SJCRH30 (cell line): ENCODE results near the gene OR8S1. TPM values are rescaled to one million over a fixed set of nuclear protein-coding genes. Genes with fewer than 3 reads are reported as not detected.
"Not testable (repeated sequence)": the region's sequence is repeated elsewhere in the genome, so short reads cannot be mapped to it uniquely, and the experiment has no call there.

Experiments used
- DNase-seq, 2 experiments: peaks; one replicate each; pipeline ENCODE4 v3.0.0-alpha.2; 2015 to 2020
- H3K27ac ChIP-seq: fragments of 250-450 bp; sonication (Bioruptor Pico); 2 replicates; pipeline ENCODE4 v1.5.1; 2020; ENCODE audit warnings: mild to moderate bottlenecking, moderate library complexity
- H3K27me3 ChIP-seq: fragments of 250-450 bp; sonication (Bioruptor Pico); 2 replicates; pipeline ENCODE4 v1.5.1; 2020; ENCODE audit warnings: mild to moderate bottlenecking, moderate library complexity
- H3K36me3 ChIP-seq: fragments of 250-450 bp; sonication (Bioruptor Pico); 2 replicates; pipeline ENCODE4 v1.5.1; 2020; ENCODE audit warnings: mild to moderate bottlenecking, moderate library complexity
- H3K4me1 ChIP-seq: fragments of 250-450 bp; sonication (Bioruptor Pico); 2 replicates; pipeline ENCODE4 v1.5.1; 2020; ENCODE audit warnings: mild to moderate bottlenecking, moderate library complexity
- H3K4me3 ChIP-seq: fragments of 250-450 bp; sonication (Bioruptor Pico); 2 replicates; pipeline ENCODE4 v1.5.1; 2020; ENCODE audit warnings: mild to moderate bottlenecking, moderate library complexity
- H3K9me3 ChIP-seq: fragments of 250-450 bp; sonication (Bioruptor Pico); replicated peaks from 2 replicates; pipeline ENCODE4 v1.5.1; 2020; ENCODE audit warnings: mild to moderate bottlenecking, moderate library complexity
- total RNA-seq: library from RNA; depleted of rRNA; stranded (reverse); fragments of >200 nt; shearing (Covaris generic); gene quantifications from 2 replicates; pipeline ENCODE4 v1.2.3, GENCODE V29; 2014

The OR8S1 gene
- total RNA-seq, 1 experiment from 2014 or later: not detected

- peaks cover 4% of the 10 kb centered on the region; the same call in 1 of the 2 replicates for H3K9me3 ChIP-seq
- no peak overlapping the region for H3K4me3 ChIP-seq
- DNase-seq: no peak
- no peaks in the 10 kb centered on the region for H3K4me1 ChIP-seq
- H3K27ac ChIP-seq: no peak overlapping the region
- H3K36me3 ChIP-seq: no peaks in the 10 kb centered on the region
- peaks cover 9% of the 10 kb centered on the region for H3K27me3 ChIP-seq
These were observed 7.2 kb downstream of the OR8S1 start for GRCh38 chr12:48532601-48533000.

DNA sequence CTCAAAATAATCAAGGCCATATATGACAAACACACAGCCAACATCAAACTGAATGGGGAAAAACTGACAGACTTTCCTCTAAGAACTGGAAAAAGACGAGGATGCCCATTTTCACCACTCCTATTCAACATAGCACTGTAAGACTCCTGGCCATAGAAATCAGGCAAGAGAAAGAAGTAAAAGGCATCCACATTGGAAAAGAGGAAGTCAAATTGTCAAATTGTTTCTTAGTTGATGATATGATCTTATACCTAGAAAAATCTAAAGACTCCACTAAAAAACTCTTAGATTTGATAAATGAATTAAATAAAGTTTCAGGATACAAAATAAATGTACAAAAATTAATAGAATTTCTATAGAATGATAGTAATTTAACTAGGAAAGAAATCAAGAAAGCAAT lies 11.2 kb downstream of the OR8S1 start:
- no peaks in the 10 kb centered on the region for H3K36me3 ChIP-seq
- no peaks in the 10 kb centered on the region for H3K27me3 ChIP-seq
- peaks cover 4% of the 10 kb centered on the region; the same call in 1 of the 2 replicates for H3K9me3 ChIP-seq
- DNase-seq: no peak
- H3K4me1 ChIP-seq: no peaks in the 10 kb centered on the region
- H3K27ac ChIP-seq: no peak overlapping the region
- no peak overlapping the region for H3K4me3 ChIP-seq

GRCh38 chr12:48542300-48542928 lies 17.0 kb downstream of the OR8S1 start:
- DNase-seq: peak; percentile 53 to 79
- H3K27me3 ChIP-seq: peaks cover 3% of the 10 kb centered on the region; the same call in 1 of the 2 replicates

GRCh38 chr12:48545833-48546469 lies 20.5 kb downstream of the OR8S1 start:
- DNase-seq: no peak
- Histone ChIP-seq H3K4me1 (no peaks in the 10 kb centered on the region), H3K4me3 (no peak overlapping the region), H3K36me3 (no peaks in the 10 kb centered on the region), H3K27ac (no peak overlapping the region), H3K27me3 (peaks cover 3% of the 10 kb centered on the region; the same call in 1 of the 2 replicates), H3K9me3 (no peaks in the 10 kb centered on the region)

More at GRCh38 chr12:48542300-48542928, 17.0 kb downstream of the OR8S1 start:
- Histone ChIP-seq H3K4me3 (no peak overlapping the region), H3K36me3 (no peaks in the 10 kb centered on the region), H3K27ac (no peak overlapping the region), H3K9me3 (no peaks in the 10 kb centered on the region), H3K4me1 (no peaks in the 10 kb centered on the region)

- not testable (repeated sequence) for H3K27me3 ChIP-seq, H3K4me1 ChIP-seq, H3K9me3 ChIP-seq, DNase-seq, H3K27ac ChIP-seq, H3K4me3 ChIP-seq, H3K36me3 ChIP-seq
These were observed 21.6 kb downstream of the OR8S1 start for GRCh38 chr12:48547012-48547411.

- not testable (repeated sequence) for H3K27ac ChIP-seq, DNase-seq, H3K4me1 ChIP-seq, H3K27me3 ChIP-seq, H3K36me3 ChIP-seq, H3K4me3 ChIP-seq, H3K9me3 ChIP-seq
These were observed 26.2 kb downstream of the OR8S1 start for GRCh38 chr12:48551636-48552035.

DNA sequence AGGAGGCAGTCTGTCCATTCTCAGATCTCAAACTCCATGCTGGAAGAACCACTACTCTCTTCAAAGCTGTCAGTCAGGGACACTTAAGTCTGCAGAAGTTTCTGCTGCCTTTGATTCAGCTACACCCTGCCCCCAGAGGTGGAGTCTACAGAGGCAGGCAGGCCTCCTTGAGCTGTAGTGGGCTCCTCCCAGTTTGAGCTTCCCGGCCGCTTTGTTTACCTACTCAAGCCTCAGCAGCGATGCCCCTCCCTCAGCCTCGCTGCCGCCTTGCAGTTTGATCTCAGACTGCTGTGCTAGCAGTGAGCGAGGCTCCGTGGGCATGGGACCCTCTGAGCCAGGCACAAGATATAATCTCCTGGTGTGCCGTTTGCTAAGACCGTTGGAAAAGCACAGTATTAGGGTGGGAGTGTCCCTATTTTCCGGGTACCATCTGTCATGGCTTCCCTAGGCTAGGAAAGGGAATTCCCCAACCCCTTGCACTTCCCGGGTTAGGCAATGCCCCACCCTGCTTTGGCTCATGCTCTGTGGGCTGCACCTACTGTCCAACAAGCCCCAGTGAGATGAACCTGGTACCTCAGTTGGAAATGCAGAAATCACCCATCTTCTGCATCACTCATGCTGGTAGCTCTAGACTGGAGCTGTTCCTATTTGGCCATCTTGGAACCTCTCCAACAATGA lies 28.4 kb downstream of the OR8S1 start:
- not testable (repeated sequence) for H3K27ac ChIP-seq, H3K4me1 ChIP-seq, H3K9me3 ChIP-seq, H3K36me3 ChIP-seq, DNase-seq, H3K27me3 ChIP-seq
- H3K4me3 ChIP-seq: peak overlapping the region; percentile 37

GRCh38 chr12:48556631-48557030 lies 31.2 kb downstream of the OR8S1 start:
- Histone ChIP-seq H3K36me3 (no peaks in the 10 kb centered on the region), H3K4me3 (no peak overlapping the region), H3K9me3 (0 out of 2 replicates have a peak, but pooled peaks cover 3% of the 10 kb centered on the region), H3K27ac (no peak overlapping the region), H3K4me1 (no peaks in the 10 kb centered on the region; the same call in 1 of the 2 replicates), H3K27me3 (peaks cover 5% of the 10 kb centered on the region; the same call in 1 of the 2 replicates)
- no peak for DNase-seq

- Histone ChIP-seq H3K27ac (no peak overlapping the region), H3K27me3 (peaks cover 7% of the 10 kb centered on the region; the same call in 1 of the 2 replicates), H3K9me3 (0 out of 2 replicates have a peak, but pooled peaks cover 3% of the 10 kb centered on the region), H3K4me1 (no peaks in the 10 kb centered on the region; the same call in 1 of the 2 replicates), H3K4me3 (no peak overlapping the region), H3K36me3 (no peaks in the 10 kb centered on the region)
- no peak for DNase-seq
These were observed 32.5 kb downstream of the OR8S1 start for GRCh38 chr12:48557919-48558318.

GRCh38 chr12:48567731-48568130 lies 42.3 kb downstream of the OR8S1 start:
- no peaks in the 10 kb centered on the region for H3K9me3 ChIP-seq
- no peak overlapping the region for H3K4me3 ChIP-seq
- no peak for DNase-seq
- H3K27ac ChIP-seq: no peak overlapping the region
- no peaks in the 10 kb centered on the region for H3K4me1 ChIP-seq
- peaks cover 21% of the 10 kb centered on the region for H3K27me3 ChIP-seq
- H3K36me3 ChIP-seq: no peaks in the 10 kb centered on the region

DNA sequence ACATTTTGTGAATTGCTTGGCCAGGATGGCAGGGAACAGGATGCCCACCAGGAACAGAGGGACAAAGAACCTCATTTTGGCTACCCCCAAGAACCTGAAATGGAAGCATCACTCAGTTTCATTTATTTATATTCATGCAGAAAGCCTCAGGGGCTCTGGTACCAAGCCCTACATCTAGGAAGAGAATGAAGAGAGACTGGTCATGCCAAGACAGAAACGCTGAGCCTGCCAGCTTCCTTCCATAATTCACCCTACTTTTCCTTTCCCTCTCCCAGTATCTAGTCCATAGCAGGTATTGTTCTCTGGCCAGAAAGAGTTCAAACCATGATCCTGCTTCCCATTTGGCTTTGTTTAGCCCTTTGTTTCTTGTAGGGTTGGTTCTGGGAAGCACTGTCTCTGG lies 44.5 kb downstream of the OR8S1 start, which contains the start of gene LALBA:
LALBA (minus strand) TSS at position 101 of the 400 bp plus-strand sequence; CDS start at position 75, 26 bp downstream.
- no peaks in the 10 kb centered on the region for H3K36me3 ChIP-seq
- no peaks in the 10 kb centered on the region for H3K4me1 ChIP-seq
- H3K27me3 ChIP-seq: peaks cover 20% of the 10 kb centered on the region
- no peak within 1 kb of the TSS for H3K27ac ChIP-seq
- no peak for DNase-seq
- H3K9me3 ChIP-seq: no peaks in the 10 kb centered on the region
- H3K4me3 ChIP-seq: no peak within 1 kb of the TSS

- peaks cover 11% of the 10 kb centered on the region for H3K27me3 ChIP-seq
- no peaks in the 10 kb centered on the region for H3K9me3 ChIP-seq
- no peaks in the 10 kb centered on the region for H3K36me3 ChIP-seq
- H3K27ac ChIP-seq: no peak overlapping the region
- no peaks in the 10 kb centered on the region for H3K4me1 ChIP-seq
- peak in 1 of 2 experiments; percentile 29 for DNase-seq
- H3K4me3 ChIP-seq: no peak overlapping the region
These were observed 46.9 kb downstream of the OR8S1 start for GRCh38 chr12:48572326-48572725.
